K562 treated with DMSO at 1 percent for 12 hours (cell line): Measurements from ENCODE around the gene WASHC2A. TPM values are rescaled to one million over a fixed set of nuclear protein-coding genes. Genes with fewer than 3 reads are reported as not detected.

Experiments used
- total RNA-seq: library from RNA; unstranded; fragments of 300-600 nt; gene quantifications from 2 replicates; pipeline ENCODE4 v1.2.3, GENCODE V29; 2022; ENCODE audit not compliant: insufficient read depth

The WASHC2A gene
- total RNA-seq: 12.0 and 27.3 TPM in 2 replicates

GRCh38 chr10:50067546-50068351 is at the start of gene WASHC2A:
Gene WASHC2A, plus strand, starts transcription at chr10:50067954. Its CDS starts 52 bp downstream, at chr10:50068006.

Other genes starting within 250 kb of the WASHC2A start
- 10.5 and 31.5 TPM in 2 replicates for gene PARG, start 125.9 kb upstream of the WASHC2A start, total RNA-seq
- 4.6 and 11.5 TPM in 2 replicates for gene TIMM23B, start 125.9 kb upstream of the WASHC2A start, total RNA-seq
- 7.7 and 16.4 TPM in 2 replicates for gene AGAP6, start 79.5 kb upstream of the WASHC2A start, total RNA-seq
- gene ASAH2, start 183.6 kb downstream of the WASHC2A start, total RNA-seq: 0.15 and 4.9 TPM in 2 replicates